RWPE2 (cell line): ENCODE measurements around the gene TTC28.
"Not testable (repeated sequence)": the region's sequence is repeated elsewhere in the genome, so short reads cannot be mapped to it uniquely, and the experiment has no call there.

Source experiments
- ATAC-seq: fragments of 200-7000 bp; cut with Tn5 transposase; 3 replicates; pipeline ENCODE4 v1.9.1; 2021; ENCODE audit warnings: low read depth
- DNase-seq: peaks from one replicate; pipeline ENCODE4 v3.0.0-alpha.2; 2020; ENCODE audit warnings: low spot score
- H3K27ac ChIP-seq: fragments of 450-650 bp; 2 replicates; pipeline ENCODE4 v1.5.1; 2017; ENCODE audit warnings: mild to moderate bottlenecking; ENCODE audit not compliant: poor library complexity, severe bottlenecking
- H3K27me3 ChIP-seq: fragments of 250-450 bp; sonication (Bioruptor Pico); 2 replicates; pipeline ENCODE4 v1.5.1; 2021; ENCODE audit warnings: mild to moderate bottlenecking, moderate library complexity; ENCODE audit not compliant: insufficient read depth, poor library complexity, severe bottlenecking
- H3K36me3 ChIP-seq: fragments of 250-450 bp; sonication (Bioruptor Pico); 2 replicates; pipeline ENCODE4 v1.5.1; 2020; ENCODE audit warnings: low read depth, mild to moderate bottlenecking, moderate library complexity
- H3K4me1 ChIP-seq: fragments of 250-450 bp; sonication (Bioruptor Pico); 2 replicates; pipeline ENCODE4 v1.5.1; 2021; ENCODE audit warnings: mild to moderate bottlenecking, moderate library complexity; ENCODE audit not compliant: insufficient read depth, poor library complexity, severe bottlenecking
- H3K4me3 ChIP-seq: fragments of 250-450 bp; sonication (Bioruptor Pico); 2 replicates; pipeline ENCODE4 v1.5.1; 2021; ENCODE audit warnings: mild to moderate bottlenecking, moderate library complexity; ENCODE audit not compliant: severe bottlenecking
- H3K9me3 ChIP-seq: fragments of 250-450 bp; sonication (Bioruptor Pico); 2 replicates; pipeline ENCODE4 v1.5.1; 2021; ENCODE audit warnings: mild to moderate bottlenecking, moderate library complexity; ENCODE audit not compliant: severe bottlenecking
- CTCF ChIP-seq: fragments of 450-650 bp; IDR thresholded peaks from one replicate; pipeline ENCODE4 v1.5.1; 2017; ENCODE audit warnings: mild to moderate bottlenecking, moderate library complexity; ENCODE audit not compliant: poor library complexity, severe bottlenecking

The TTC28 gene

GRCh38 chr22:28096161-28096560 is 583.5 kb downstream of the TTC28 start:
- no peak for ATAC-seq
- Histone ChIP-seq H3K4me3 (no peak overlapping the region), H3K9me3 (no peaks in the 10 kb centered on the region), H3K27ac (no peak overlapping the region), H3K4me1 (no peaks in the 10 kb centered on the region), H3K27me3 (no peaks in the 10 kb centered on the region), H3K36me3 (no peaks in the 10 kb centered on the region)
- no peak for TF ChIP-seq CTCF
- DNase-seq = no peak

- ATAC-seq = no peak
- no peak overlapping the region for H3K4me3 ChIP-seq
- DNase-seq = no peak
- no peak overlapping the region for H3K27ac ChIP-seq
- H3K9me3 ChIP-seq = no peaks in the 10 kb centered on the region
- no peaks in the 10 kb centered on the region for H3K36me3 ChIP-seq
- H3K4me1 ChIP-seq = no peaks in the 10 kb centered on the region
- H3K27me3 ChIP-seq = no peaks in the 10 kb centered on the region
- TF ChIP-seq CTCF = no peak
Observed at GRCh38 chr22:28095316-28096095, 584.1 kb downstream of the TTC28 start.

- no peak for DNase-seq
- no peaks in the 10 kb centered on the region for H3K27me3 ChIP-seq
- ATAC-seq = no peak
- no peak overlapping the region for H3K27ac ChIP-seq
- no peak overlapping the region for H3K4me3 ChIP-seq
- H3K9me3 ChIP-seq = no peaks in the 10 kb centered on the region
- no peaks in the 10 kb centered on the region for H3K36me3 ChIP-seq
- H3K4me1 ChIP-seq = no peaks in the 10 kb centered on the region
- TF ChIP-seq CTCF = no peak
Observed at GRCh38 chr22:28094771-28095170, 584.9 kb downstream of the TTC28 start.

GRCh38 chr22:28093711-28094110 is 585.9 kb downstream of the TTC28 start:
- Histone ChIP-seq H3K9me3 (no peaks in the 10 kb centered on the region), H3K27me3 (no peaks in the 10 kb centered on the region), H3K27ac (no peak overlapping the region), H3K36me3 (no peaks in the 10 kb centered on the region), H3K4me1 (no peaks in the 10 kb centered on the region), H3K4me3 (no peak overlapping the region)
- no peak for ATAC-seq
- DNase-seq = no peak
- TF ChIP-seq CTCF = no peak

- ATAC-seq = no peak
- Histone ChIP-seq H3K9me3 (no peaks in the 10 kb centered on the region), H3K4me1 (no peaks in the 10 kb centered on the region)
Observed at GRCh38 chr22:28091486-28091885, 588.2 kb downstream of the TTC28 start.

GRCh38 chr22:28089541-28089940 is 590.1 kb downstream of the TTC28 start:
- not testable (repeated sequence) for DNase-seq

More at GRCh38 chr22:28091486-28091885, 588.2 kb downstream of the TTC28 start:
- DNase-seq = no peak
- Histone ChIP-seq H3K27me3 (no peaks in the 10 kb centered on the region), H3K36me3 (no peaks in the 10 kb centered on the region), H3K4me3 (no peak overlapping the region), H3K27ac (no peak overlapping the region)
- TF ChIP-seq CTCF = no peak

More at GRCh38 chr22:28089541-28089940, 590.1 kb downstream of the TTC28 start:
- not testable (repeated sequence) for H3K27me3 ChIP-seq, H3K27ac ChIP-seq, ATAC-seq, H3K9me3 ChIP-seq, H3K36me3 ChIP-seq, H3K4me3 ChIP-seq, H3K4me1 ChIP-seq
